Subcutaneous adipose tissue (tissue), 4 donors: ENCODE data around the gene C11orf98. TPM values are rescaled to one million over a fixed set of nuclear protein-coding genes. Genes with fewer than 3 reads are reported as not detected.

Experiments
- total RNA-seq, 4 donors: library from RNA; depleted of rRNA; stranded (reverse); fragments of >200 nt; gene quantifications; one replicate each; pipeline ENCODE4 v1.1.0, GENCODE V29; 2016
- TF ChIP-seq, protein P1 (sequence below): fragments of 450-650 bp; IDR thresholded peaks from one replicate; pipeline ENCODE4 v1.5.1; 2016; ENCODE audit warnings: low read depth, mild to moderate bottlenecking, control low read depth, antibody characterized with exemption, moderate library complexity

Gene C11orf98
- total RNA-seq, 4 donors from 2014 or later = 13.7 to 47.1 (median 35.9) TPM

DNA sequence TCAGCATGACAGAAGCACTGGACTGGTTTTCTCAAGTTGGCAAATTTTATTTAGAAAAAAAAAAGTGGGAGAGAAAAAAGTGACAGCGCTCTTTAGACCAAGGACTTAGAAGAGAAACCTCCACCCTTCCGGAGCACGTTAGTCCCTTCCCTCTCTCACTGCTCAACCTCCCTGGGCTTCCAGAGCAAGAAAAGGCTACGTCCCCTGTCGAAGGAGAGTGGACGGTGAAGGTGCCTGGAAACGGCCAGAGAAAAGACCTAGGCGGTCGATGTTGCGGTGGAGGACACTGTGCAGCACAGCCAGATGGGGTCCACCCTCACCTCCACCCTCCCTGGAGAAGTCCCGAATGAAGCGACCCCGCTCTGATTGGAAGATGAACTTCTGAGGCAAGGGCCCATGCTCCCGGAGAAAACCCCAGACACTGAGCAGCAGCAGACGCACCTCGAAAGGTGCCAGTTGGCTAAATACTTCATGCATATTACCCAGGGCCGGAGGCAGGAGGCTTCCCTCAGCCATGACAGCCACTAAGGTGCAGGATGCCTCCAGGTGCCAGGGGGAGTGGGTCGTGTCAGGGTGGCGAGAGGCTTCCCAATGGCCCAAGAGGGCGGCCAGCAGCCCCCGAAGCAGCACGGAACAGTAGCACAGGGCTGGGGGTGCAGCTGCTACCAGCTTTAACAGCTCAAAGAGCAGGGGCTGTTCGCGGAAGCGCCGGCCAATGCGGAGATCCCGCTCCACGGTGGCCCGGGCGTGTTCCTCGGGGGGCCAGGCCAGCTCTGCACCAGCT is 18.0 kb downstream of the C11orf98 start:
- TF ChIP-seq, protein P1, sequence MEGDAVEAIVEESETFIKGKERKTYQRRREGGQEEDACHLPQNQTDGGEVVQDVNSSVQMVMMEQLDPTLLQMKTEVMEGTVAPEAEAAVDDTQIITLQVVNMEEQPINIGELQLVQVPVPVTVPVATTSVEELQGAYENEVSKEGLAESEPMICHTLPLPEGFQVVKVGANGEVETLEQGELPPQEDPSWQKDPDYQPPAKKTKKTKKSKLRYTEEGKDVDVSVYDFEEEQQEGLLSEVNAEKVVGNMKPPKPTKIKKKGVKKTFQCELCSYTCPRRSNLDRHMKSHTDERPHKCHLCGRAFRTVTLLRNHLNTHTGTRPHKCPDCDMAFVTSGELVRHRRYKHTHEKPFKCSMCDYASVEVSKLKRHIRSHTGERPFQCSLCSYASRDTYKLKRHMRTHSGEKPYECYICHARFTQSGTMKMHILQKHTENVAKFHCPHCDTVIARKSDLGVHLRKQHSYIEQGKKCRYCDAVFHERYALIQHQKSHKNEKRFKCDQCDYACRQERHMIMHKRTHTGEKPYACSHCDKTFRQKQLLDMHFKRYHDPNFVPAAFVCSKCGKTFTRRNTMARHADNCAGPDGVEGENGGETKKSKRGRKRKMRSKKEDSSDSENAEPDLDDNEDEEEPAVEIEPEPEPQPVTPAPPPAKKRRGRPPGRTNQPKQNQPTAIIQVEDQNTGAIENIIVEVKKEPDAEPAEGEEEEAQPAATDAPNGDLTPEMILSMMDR = no peak

DNA sequence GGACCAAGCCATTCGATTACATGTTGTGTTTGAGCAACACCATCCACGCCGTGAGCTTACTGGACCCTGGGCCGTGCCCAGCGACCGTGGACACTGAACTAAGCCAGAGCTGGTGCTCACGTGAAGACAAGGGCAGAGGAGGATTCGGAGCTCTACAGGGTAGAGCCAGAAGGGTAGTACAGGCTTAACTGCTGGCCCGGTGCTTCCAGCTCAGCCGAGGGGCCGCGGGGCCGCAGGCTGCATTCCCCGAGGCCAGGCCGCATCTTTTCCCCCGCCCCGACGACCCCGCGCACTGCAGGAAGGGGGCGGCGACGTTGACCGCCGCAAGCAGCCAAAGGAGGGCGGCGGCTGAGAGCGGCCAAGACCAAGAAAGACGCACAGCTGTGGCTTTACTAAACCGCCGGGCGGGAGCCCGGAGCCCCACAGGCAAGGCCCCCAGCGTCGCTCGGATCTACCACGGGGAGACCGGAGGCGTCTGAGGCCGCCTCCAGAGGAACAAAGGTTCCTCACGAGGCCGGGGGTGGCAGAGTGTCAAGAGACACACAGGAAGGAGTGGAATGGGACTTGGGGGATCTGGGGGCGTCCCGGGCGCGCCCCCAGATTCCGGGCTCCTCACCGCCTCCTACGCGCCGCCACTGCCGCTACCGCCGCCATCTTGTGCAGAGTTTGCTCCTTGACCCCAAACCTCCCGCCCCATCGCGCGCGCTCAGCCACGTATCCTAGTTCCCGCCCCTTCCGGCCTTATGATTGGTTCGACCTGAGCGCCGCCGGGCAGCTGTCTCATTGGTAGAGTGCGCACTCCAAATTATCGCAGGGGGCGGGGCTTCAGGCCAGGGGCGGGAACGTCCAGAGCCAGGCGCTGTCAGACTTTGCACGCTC is 18.8 kb downstream of the C11orf98 start, which contains the start of gene GANAB:
Gene GANAB, minus strand, starts transcription at position 668 of the 879 bp plus-strand sequence. Its CDS starts 14 bp downstream, at position 654.
- TF ChIP-seq, protein P1 = no peak

DNA sequence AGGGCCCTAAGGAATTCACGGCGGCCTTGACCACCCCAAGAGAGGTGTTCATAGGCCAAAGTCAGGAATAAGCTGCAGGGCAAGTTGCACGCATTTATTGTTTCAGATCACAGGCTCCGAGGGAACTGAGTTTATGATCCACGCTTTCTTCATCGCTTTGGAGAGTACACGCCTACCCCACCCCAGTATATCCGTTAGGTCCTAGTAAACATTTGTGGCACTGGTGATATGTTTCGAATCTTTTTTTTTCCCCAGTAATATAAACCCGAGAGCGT is 19.4 kb downstream of the C11orf98 start:
- TF ChIP-seq, protein P1 = no peak

DNA sequence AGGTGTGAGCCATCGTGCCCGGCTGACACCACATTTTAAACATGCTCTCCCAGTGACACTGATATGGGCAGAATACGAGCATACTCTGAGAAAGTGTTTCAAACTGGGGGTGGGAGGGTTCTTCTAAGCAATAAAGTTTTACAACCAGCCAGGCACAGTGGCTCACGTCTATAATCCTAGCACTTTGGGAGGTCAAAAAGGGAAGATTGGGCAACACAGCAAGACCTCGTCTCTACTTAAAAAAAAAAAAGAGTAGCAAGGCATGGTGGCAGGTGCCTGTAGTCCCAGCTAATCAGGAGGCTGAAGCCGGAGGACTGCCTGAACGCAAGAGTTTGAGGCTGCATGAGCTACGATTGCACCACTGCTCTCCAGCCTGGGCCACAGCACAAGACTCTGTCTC is 20.8 kb downstream of the C11orf98 start:
- TF ChIP-seq, protein P1 = no peak

DNA sequence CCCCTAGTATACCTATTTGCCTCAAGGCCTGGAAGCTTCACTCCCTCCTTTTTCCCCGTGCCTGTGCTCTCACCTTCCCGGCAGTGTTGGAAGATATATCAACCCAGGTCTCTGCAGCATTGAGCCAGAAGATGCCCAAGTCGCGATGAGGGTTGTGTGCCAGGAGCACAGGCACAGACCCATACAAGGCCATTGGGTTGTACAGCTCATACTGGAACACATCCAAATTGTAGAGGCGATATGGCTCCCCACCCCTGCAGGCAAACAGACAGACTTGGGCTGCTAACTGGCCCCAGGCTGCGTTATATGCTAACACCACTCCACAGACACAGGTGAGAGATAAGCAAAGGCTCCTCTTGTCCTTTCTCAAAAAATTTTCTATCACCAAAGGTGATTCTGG is 32.5 kb downstream of the C11orf98 start:
- TF ChIP-seq, protein P1 = no peak

DNA sequence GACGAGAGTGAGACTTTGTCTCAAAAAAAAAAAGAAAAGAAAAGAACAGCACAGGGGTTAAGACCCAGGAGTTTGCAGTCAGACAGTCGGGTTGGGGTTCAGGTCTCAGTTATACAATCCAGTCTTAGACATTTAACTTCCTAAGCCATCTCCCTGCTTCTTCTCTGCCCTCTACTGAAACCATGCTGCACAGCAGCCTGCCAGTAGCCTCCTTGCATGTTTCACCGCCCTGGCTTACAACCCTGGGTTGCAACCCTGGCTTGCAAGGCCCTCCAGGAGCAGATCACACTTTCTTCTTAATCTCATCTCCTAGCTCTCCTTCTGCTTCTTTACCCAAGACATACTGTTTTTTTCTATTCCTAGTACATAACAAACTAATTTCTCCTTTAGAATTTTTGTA is 37.3 kb downstream of the C11orf98 start:
- TF ChIP-seq, protein P1 = no peak

DNA sequence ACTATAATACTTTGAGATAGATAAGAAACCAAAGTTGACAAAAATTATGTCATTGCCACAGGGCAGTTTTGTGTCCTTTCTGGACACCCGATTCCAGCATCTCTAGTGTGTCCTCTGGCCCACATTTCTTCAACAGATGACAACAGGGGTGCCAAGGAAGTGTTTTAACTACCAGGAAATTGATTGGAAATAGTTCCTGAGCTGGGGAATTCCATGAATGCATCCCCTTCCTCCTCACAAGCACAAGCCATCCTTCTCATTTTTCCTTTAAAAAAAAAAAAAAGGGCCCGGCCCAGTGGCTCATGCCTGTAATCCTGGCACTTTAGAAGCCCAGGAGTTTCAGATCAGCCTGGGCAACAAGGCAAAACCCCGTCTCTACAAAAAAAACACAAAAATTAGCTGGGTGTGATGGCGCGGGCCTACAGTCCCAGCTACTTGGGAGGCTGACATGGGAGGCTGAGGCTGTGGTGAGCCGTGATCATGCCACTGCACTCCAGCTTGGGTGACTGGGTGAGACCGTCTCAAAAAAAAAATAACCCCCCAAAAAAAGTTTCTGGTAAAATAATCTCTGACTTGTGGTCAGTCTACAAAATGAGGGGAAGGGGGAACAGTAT is 42.4 kb downstream of the C11orf98 start:
- TF ChIP-seq, protein P1 = no peak
